Stimulated activated CD4-positive, alpha-beta T cell treated with anti-CD3 and anti-CD28 coated beads, TNF-alpha, amount 100 ng/mL, for 4 hours (primary cell): Measurements from ENCODE around the gene IL34.

Experiments used
- DNase-seq, 3 experiments: peaks; one replicate each; pipeline ENCODE4 v3.0.0-alpha.2; 2020; ENCODE audit warnings: low read depth in 3 of 3

IL34 gene

GRCh38 chr16:70689035-70689969, 42.9 kb downstream of the IL34 start:
- DNase-seq, result no peak

- DNase-seq, result no peak
Measured at GRCh38 chr16:70689970-70690891, 43.9 kb downstream of the IL34 start.

- no peak for DNase-seq
Measured at GRCh38 chr16:70691223-70692129, 45.1 kb downstream of the IL34 start.

GRCh38 chr16:70692130-70692872, 45.9 kb downstream of the IL34 start:
- no peak for DNase-seq

- DNase-seq, result no peak
Measured at GRCh38 chr16:70692873-70693671, 46.7 kb downstream of the IL34 start.

GRCh38 chr16:70694088-70694867, 47.9 kb downstream of the IL34 start:
- no peak for DNase-seq

GRCh38 chr16:70694868-70695218, 48.5 kb downstream of the IL34 start:
- no peak for DNase-seq

- no peak for DNase-seq
Measured at GRCh38 chr16:70695331-70696070, 49.1 kb downstream of the IL34 start.

- no peak for DNase-seq
Measured at GRCh38 chr16:70696355-70696754, 50.0 kb downstream of the IL34 start.

- no peak for DNase-seq
Measured at GRCh38 chr16:70696952-70697593, 50.7 kb downstream of the IL34 start.

- DNase-seq, result no peak
Measured at GRCh38 chr16:70697594-70698170, 51.3 kb downstream of the IL34 start.

- no peak for DNase-seq
Measured at GRCh38 chr16:70698901-70699300, 52.5 kb downstream of the IL34 start.

- DNase-seq, result no peak
Measured at GRCh38 chr16:70699696-70700095, 53.3 kb downstream of the IL34 start.

- DNase-seq, result no peak
Measured at GRCh38 chr16:70700101-70701020, 54.0 kb downstream of the IL34 start.

GRCh38 chr16:70701036-70701435, 54.7 kb downstream of the IL34 start:
- no peak for DNase-seq

- DNase-seq, result no peak
Measured at GRCh38 chr16:70701596-70701995, 55.2 kb downstream of the IL34 start.

GRCh38 chr16:70701998-70702397, 55.6 kb downstream of the IL34 start:
- no peak for DNase-seq
